CD14-positive monocyte (primary cell): ENCODE data around the gene SLC25A26. TPM values are rescaled to one million over a fixed set of nuclear protein-coding genes. Genes with fewer than 3 reads are reported as not detected.

Experiments used
- DNase-seq, 3 donors: peaks; one replicate each; pipeline ENCODE4 v3.0.0-alpha.2; 2011 to 2022
- H2AFZ ChIP-seq: 2 replicates; pipeline ENCODE4 v1.6.0; 2012; ENCODE audit warnings: mild to moderate bottlenecking, low read depth, low read length, inconsistent platforms; ENCODE audit not compliant: insufficient read depth, poor library complexity, severe bottlenecking
- H3K27ac ChIP-seq, 2 donors: 1 replicate in 1 of 2; 2 replicates in 1 of 2; pipeline ENCODE4 v1.5.1; 2012 to 2013; ENCODE audit warnings: low read length in 2 of 2, control low read depth in 1 of 2, inconsistent platforms in 1 of 2, low read depth in 1 of 2, mild to moderate bottlenecking in 1 of 2
- H3K27me3 ChIP-seq, 2 donors: one replicate each; pipeline versions ENCODE4 v1.6.0 to v1.6.1; 2011 to 2013; ENCODE audit warnings: low read length in 2 of 2; ENCODE audit not compliant: control insufficient read depth in 2 of 2, insufficient read depth in 2 of 2
- H3K36me3 ChIP-seq, 2 donors: replicated peaks in 1 of 2; 1 replicate in 1 of 2; 2 replicates in 1 of 2; pipeline versions ENCODE4 v1.5.1 to v1.6.1; 2012 to 2013; ENCODE audit warnings: low read length in 2 of 2, control low read depth in 1 of 2, inconsistent platforms in 1 of 2, mild to moderate bottlenecking in 1 of 2; ENCODE audit not compliant: insufficient read depth in 2 of 2, control insufficient read depth in 1 of 2
- H3K4me1 ChIP-seq, 2 donors: 1 replicate in 1 of 2; 2 replicates in 1 of 2; pipeline versions ENCODE4 v1.5.1 to v1.6.1; 2012 to 2013; ENCODE audit warnings: low read length in 2 of 2, control low read depth in 1 of 2, inconsistent platforms in 1 of 2, mild to moderate bottlenecking in 1 of 2, moderate library complexity in 1 of 2; ENCODE audit not compliant: insufficient read depth in 2 of 2, control insufficient read depth in 1 of 2
- H3K4me2 ChIP-seq: replicated peaks from 2 replicates; pipeline ENCODE3; 2012; ENCODE audit warnings: low read length, moderate library complexity, mild to moderate bottlenecking; ENCODE audit not compliant: poor library complexity, severe bottlenecking; ENCODE audit errors: extremely low read depth
- H3K4me3 ChIP-seq, 3 experiments: fragments of 200-600 bp in 1 of 3; sonication (generic) in 1 of 3; replicated peaks in 1 of 3; 1 replicate in 2 of 3; 2 replicates in 1 of 3; pipeline ENCODE4 v1.5.1; 2011 to 2013; ENCODE audit warnings: low read length in 3 of 3, mild to moderate bottlenecking in 3 of 3, control low read depth in 2 of 3, low read depth in 2 of 3, inconsistent platforms in 1 of 3, moderate library complexity in 1 of 3
- H3K79me2 ChIP-seq: 2 replicates; pipeline ENCODE4 v1.6.0; 2012; ENCODE audit warnings: mild to moderate bottlenecking, control low read depth, inconsistent platforms, low read length, moderate library complexity; ENCODE audit not compliant: insufficient read depth
- H3K9ac ChIP-seq: 2 replicates; pipeline ENCODE4 v1.6.0; 2017; ENCODE audit warnings: low read length, mild to moderate bottlenecking; ENCODE audit not compliant: insufficient read depth, poor library complexity, severe bottlenecking
- H3K9me3 ChIP-seq, 2 donors: replicated peaks in 1 of 2; 1 replicate in 1 of 2; 2 replicates in 1 of 2; pipeline versions ENCODE4 v1.5.1 to v1.6.1; 2012 to 2013; ENCODE audit warnings: low read length in 2 of 2, control low read depth in 1 of 2; ENCODE audit not compliant: control insufficient read depth in 1 of 2, insufficient read depth in 1 of 2
- H4K20me1 ChIP-seq: 2 replicates; pipeline ENCODE4 v1.6.0; 2012; ENCODE audit warnings: mild to moderate bottlenecking, low read length, control low read depth, moderate library complexity; ENCODE audit not compliant: insufficient read depth
- H3K27ac Mint-ChIP-seq, 7 donors: one replicate each; pipeline ENCODE4 v1.8.0; 2020; ENCODE audit warnings: mild to moderate bottlenecking in 7 of 7, mixed read lengths in 7 of 7, moderate library complexity in 6 of 7, inconsistent platforms in 2 of 7
- H3K27me3 Mint-ChIP-seq, 3 donors: one replicate each; pipeline ENCODE4 v1.8.0; 2021 to 2022; ENCODE audit warnings: low read depth in 3 of 3, mild to moderate bottlenecking in 3 of 3, mixed read lengths in 3 of 3, moderate library complexity in 3 of 3, inconsistent platforms in 1 of 3
- H3K36me3 Mint-ChIP-seq, 2 donors: one replicate each; pipeline ENCODE4 v1.8.0; 2020; ENCODE audit warnings: mixed read lengths in 2 of 2, inconsistent platforms in 1 of 2, mild to moderate bottlenecking in 1 of 2
- H3K4me1 Mint-ChIP-seq: one replicate; pipeline ENCODE4 v1.8.0; 2020; ENCODE audit warnings: mild to moderate bottlenecking, mixed read lengths
- H3K4me3 Mint-ChIP-seq, 2 donors: one replicate each; pipeline ENCODE4 v1.8.0; 2020; ENCODE audit warnings: mild to moderate bottlenecking in 2 of 2, mixed read lengths in 2 of 2, moderate library complexity in 1 of 2
- H3K9me3 Mint-ChIP-seq, 7 donors: one replicate each; pipeline ENCODE4 v1.8.0; 2020 to 2022; ENCODE audit warnings: mixed read lengths in 7 of 7, mild to moderate bottlenecking in 6 of 7, moderate library complexity in 6 of 7, inconsistent platforms in 2 of 7
- CTCF ChIP-seq: fragments of 200-600 bp; IDR thresholded peaks from one replicate; pipeline ENCODE4 v1.8.0; 2022; ENCODE audit warnings: antibody characterized with exemption, mild to moderate bottlenecking
- WGBS: methylation state at CpG from one replicate; pipeline ENCODE4 v1.1.5; 2013; ENCODE audit warnings: missing lambda C conversion rate; ENCODE audit not compliant: insufficient coverage; 5-methylcytosine and 5-hydroxymethylcytosine counted together
- intact Hi-C, 2 donors: fragments of 100-400 bp; cut with micrococcal nuclease; formaldehyde crosslinking; loops; one replicate each; pipeline versions ENCODE4 v1.15.0 to v1.15.1; 2023
- polyA plus RNA-seq, 3 donors: library from polyadenylated mRNA; depleted of rRNA in 1 of 3; unstranded in 2 of 3; stranded (reverse) in 1 of 3; fragments of 300-500 nt in 2 of 3; fragments of >200 nt in 1 of 3; fragmentation: Illumina TruSeq in 2 of 3; gene quantifications; 1 replicate in 2 of 3; 2 replicates in 1 of 3; pipeline ENCODE4 v1.2.3, GENCODE V29; 2012 to 2021

The SLC25A26 gene
- polyA plus RNA-seq, 3 donors = 11.6 to 23.0 (median 14.4) TPM

DNA sequence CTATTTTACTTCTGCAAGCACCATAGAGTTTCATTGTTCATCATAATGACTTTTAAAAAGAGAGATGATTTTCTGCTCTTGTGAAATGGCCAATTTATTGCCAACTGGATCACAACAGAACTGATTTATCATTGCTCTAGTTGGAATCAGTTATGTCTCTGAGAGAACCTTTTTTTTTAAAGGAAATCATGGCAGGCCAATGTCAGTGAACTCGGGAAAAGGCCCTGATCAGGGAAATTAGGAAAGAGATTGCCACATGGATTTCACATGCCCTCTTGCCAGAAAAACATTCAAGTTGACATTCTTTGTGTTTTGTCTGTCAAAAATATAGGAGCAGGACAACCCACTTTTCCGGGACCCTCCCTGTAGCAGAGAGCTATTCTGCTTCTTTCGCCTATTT, 12.6 kb upstream of the SLC25A26 start:
- Histone ChIP-seq H3K4me1 (no peaks in the 10 kb centered on the region), H3K27ac (no peak overlapping the region), H2AFZ (no peak overlapping the region), H3K9ac (no peak overlapping the region), H3K36me3 (no peaks in the 10 kb centered on the region), H3K4me2 (no peak overlapping the region), H3K79me2 (no peaks in the 10 kb centered on the region), H3K27me3 (no peaks in the 10 kb centered on the region), H4K20me1 (no peaks in the 10 kb centered on the region), H3K9me3 (no peaks in the 10 kb centered on the region), H3K4me3 (no peak overlapping the region)
- TF ChIP-seq CTCF = no peak
- no peak for DNase-seq
- no peaks in the 10 kb centered on the region for H3K36me3 Mint-ChIP-seq
- intact Hi-C loops = no loop called here
- peaks cover 0 to 3% (median 0%) of the 10 kb centered on the region in 7 donors for H3K9me3 Mint-ChIP-seq
- no peak overlapping the region for H3K4me3 Mint-ChIP-seq
- no peaks in the 10 kb centered on the region for H3K4me1 Mint-ChIP-seq
- peaks cover 3 to 15% (median 5%) of the 10 kb centered on the region in 3 donors for H3K27me3 Mint-ChIP-seq
- WGBS = 100% methylated on average over 1 of the region's 3 CpGs
- H3K27ac Mint-ChIP-seq = no peak overlapping the region

DNA sequence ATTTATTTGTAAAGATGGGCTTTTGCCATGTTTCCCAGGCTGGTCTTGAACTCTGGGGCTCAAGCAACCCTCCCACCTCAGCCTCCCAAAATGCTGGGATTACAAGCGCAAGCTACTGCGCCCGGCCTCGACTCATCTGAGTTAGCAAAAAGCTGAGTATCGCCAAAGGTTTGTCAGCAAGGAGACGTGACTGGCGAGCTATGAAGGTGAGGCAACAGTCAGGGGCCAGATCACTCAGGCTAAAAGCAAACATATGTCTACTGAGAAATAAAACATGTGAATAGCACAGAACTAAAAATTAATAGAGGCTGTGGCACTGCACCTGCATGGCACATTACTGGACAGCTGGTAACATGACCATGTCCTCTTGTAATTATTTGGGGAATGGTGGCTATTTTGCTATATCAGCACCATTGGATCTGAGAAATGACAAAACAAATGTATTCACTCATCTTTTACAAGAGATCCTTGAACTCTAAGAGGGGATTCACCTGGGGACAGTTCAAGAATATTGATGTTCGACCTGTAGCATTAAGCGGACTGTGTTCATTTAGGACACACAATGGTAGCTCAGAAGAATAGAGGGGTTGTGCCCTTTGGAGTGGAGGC, 10.0 kb upstream of the SLC25A26 start:
- no peak overlapping the region for H2AFZ ChIP-seq
- no peak overlapping the region for H3K4me2 ChIP-seq
- DNase-seq = no peak
- H3K36me3 ChIP-seq = no peaks in the 10 kb centered on the region
- H3K27ac Mint-ChIP-seq = no peak overlapping the region
- no peak overlapping the region for H3K4me3 ChIP-seq
- no peak overlapping the region for H3K4me3 Mint-ChIP-seq
- WGBS = 91% methylated on average over 9 of the region's 9 CpGs
- H3K36me3 Mint-ChIP-seq = no peaks in the 10 kb centered on the region
- H4K20me1 ChIP-seq = no peaks in the 10 kb centered on the region
- no peak overlapping the region for H3K9ac ChIP-seq
- H3K27me3 Mint-ChIP-seq = peaks cover 3 to 10% (median 5%) of the 10 kb centered on the region in 3 donors
- intact Hi-C loops = no loop called here
- H3K27ac ChIP-seq = no peak overlapping the region
- H3K79me2 ChIP-seq = no peaks in the 10 kb centered on the region
- H3K9me3 ChIP-seq = no peaks in the 10 kb centered on the region
- no peaks in the 10 kb centered on the region for H3K27me3 ChIP-seq
- H3K9me3 Mint-ChIP-seq = peaks cover 0 to 7% (median 0%) of the 10 kb centered on the region in 7 donors
- H3K4me1 Mint-ChIP-seq = no peaks in the 10 kb centered on the region
- no peak for TF ChIP-seq CTCF
- no peaks in the 10 kb centered on the region for H3K4me1 ChIP-seq
